Endothelial cell of umbilical vein (primary cell): ENCODE results near the gene TRPT1. TPM values are rescaled to one million over a fixed set of nuclear protein-coding genes. Genes with fewer than 3 reads are reported as not detected.

Experiments used
- BruUV-seq: library from RNA; stranded (reverse); fragments of 400-500 nt; replicated peaks from 2 replicates; lab custom pipeline; 2021; lab: Mats Ljungman, UMichigan
- CTCF ChIA-PET: fragments of 300-600, 350-600 bp; sonication (Branson Sonifier 250); formaldehyde crosslinking; loops from one replicate; lab custom pipeline; 2021; ENCODE audit warnings: antibody characterized with exemption, inconsistent platforms; lab: Charles Lee
- POLR2A ChIA-PET: fragments of 300-600, 350-600 bp; sonication (Branson Sonifier 250); formaldehyde crosslinking; loops from one replicate; lab custom pipeline; 2021; ENCODE audit warnings: antibody characterized with exemption, inconsistent platforms; lab: Charles Lee
- DNase-seq: peaks from one replicate; pipeline ENCODE4 v3.0.0-alpha.2; 2011; ENCODE audit warnings: low read depth, low spot score
- FAIRE-seq: peaks from 2 replicates; lab custom pipeline; 2011; peaks lifted over from hg19 to GRCh38; lab: Jason Lieb, UNC
- H2AFZ ChIP-seq: 2 replicates; pipeline ENCODE4 v1.6.0; 2012; ENCODE audit warnings: low read depth, low read length, control low read depth, inconsistent platforms
- H3K27ac ChIP-seq: 2 replicates; pipeline ENCODE4 v1.5.1; 2011; ENCODE audit warnings: low read depth, mild to moderate bottlenecking, control low read depth, low read length, moderate library complexity; ENCODE audit not compliant: insufficient read depth
- H3K27me3 ChIP-seq, 2 experiments: 2 replicates each; pipeline versions ENCODE4 v1.6.0 to v1.6.1; 2011; ENCODE audit warnings: low read length in 2 of 2, mixed read lengths in 1 of 2; ENCODE audit not compliant: control insufficient read depth in 2 of 2, insufficient read depth in 2 of 2
- H3K36me3 ChIP-seq, 2 experiments: 2 replicates in 1 of 2; 3 replicates in 1 of 2; pipeline ENCODE4 v1.5.1; 2011; ENCODE audit warnings: low read length in 2 of 2, mild to moderate bottlenecking in 1 of 2, moderate library complexity in 1 of 2; ENCODE audit not compliant: control insufficient read depth in 2 of 2, insufficient read depth in 2 of 2; ENCODE audit errors: extremely low read depth in 1 of 2
- H3K4me1 ChIP-seq: 3 replicates; pipeline ENCODE4 v1.5.1; 2011; ENCODE audit warnings: mild to moderate bottlenecking, low read length; ENCODE audit not compliant: control insufficient read depth, insufficient read depth; ENCODE audit errors: extremely low read depth
- H3K4me2 ChIP-seq: 2 replicates; pipeline ENCODE4 v1.6.1; 2011; ENCODE audit warnings: low read length, control low read depth, mixed read lengths; ENCODE audit not compliant: insufficient read depth
- H3K4me3 ChIP-seq, 3 experiments: fragments of 200-600 bp in 1 of 3; sonication (generic), shearing (Covaris generic) in 1 of 3; replicated peaks in 1 of 3; 2 replicates each; pipeline ENCODE4 v1.5.1; 2011 to 2016; ENCODE audit warnings: control low read depth in 3 of 3, low read length in 3 of 3, mild to moderate bottlenecking in 2 of 3, inconsistent platforms in 1 of 3, low read depth in 1 of 3, moderate library complexity in 1 of 3; ENCODE audit not compliant: insufficient read depth in 1 of 3
- H3K79me2 ChIP-seq: 2 replicates; pipeline ENCODE4 v1.6.0; 2012; ENCODE audit warnings: low read length, inconsistent platforms; ENCODE audit not compliant: control insufficient read depth, insufficient read depth
- H3K9ac ChIP-seq: replicated peaks from 2 replicates; pipeline ENCODE3; 2011; ENCODE audit warnings: low read length, control low read depth; ENCODE audit not compliant: insufficient read depth; ENCODE audit errors: extremely low read depth
- H3K9me1 ChIP-seq: replicated peaks from 3 replicates; pipeline ENCODE4 v1.6.0; 2011; ENCODE audit warnings: mild to moderate bottlenecking, low read length; ENCODE audit not compliant: control insufficient read depth, insufficient read depth; ENCODE audit errors: extremely low read depth
- H3K9me3 ChIP-seq: replicated peaks from 2 replicates; pipeline ENCODE4 v1.5.1; 2012; ENCODE audit warnings: low read length, inconsistent platforms; ENCODE audit not compliant: control insufficient read depth, insufficient read depth
- H4K20me1 ChIP-seq: replicated peaks from 2 replicates; pipeline ENCODE3; 2011; ENCODE audit warnings: mild to moderate bottlenecking, low read length; ENCODE audit not compliant: control insufficient read depth, insufficient read depth; ENCODE audit errors: extremely low read depth
- EZH2 ChIP-seq: IDR thresholded peaks from 2 replicates; pipeline ENCODE4 v1.6.1; 2012; ENCODE audit warnings: borderline replicate concordance, low read depth, mild to moderate bottlenecking, moderate library complexity, low read length, inconsistent platforms; ENCODE audit not compliant: severe bottlenecking
- FOS ChIP-seq: IDR thresholded peaks from 2 replicates; pipeline ENCODE4 v1.6.1; 2011; ENCODE audit warnings: mild to moderate bottlenecking, low read length, moderate library complexity, borderline replicate concordance; ENCODE audit not compliant: insufficient read depth
- GATA2 ChIP-seq: IDR thresholded peaks from 2 replicates; pipeline ENCODE4 v1.7.0; 2011; ENCODE audit warnings: low read depth, mild to moderate bottlenecking, moderate library complexity, mixed read lengths, low read length; ENCODE audit not compliant: insufficient read length, insufficient read depth
- JUN ChIP-seq: IDR thresholded peaks from 2 replicates; pipeline ENCODE4 v1.6.1; 2011; ENCODE audit warnings: borderline replicate concordance, low read depth; ENCODE audit not compliant: insufficient read length, insufficient read depth
- MYC ChIP-seq: IDR thresholded peaks from one replicate; pipeline ENCODE4 v1.6.1; 2011; ENCODE audit warnings: mild to moderate bottlenecking, low read depth, low read length
- POLR2A ChIP-seq: IDR thresholded peaks from 2 replicates; pipeline ENCODE4 v1.6.1; 2012; ENCODE audit warnings: low read depth, mild to moderate bottlenecking, control low read depth, low read length
- POLR2AphosphoS5 ChIP-seq: IDR thresholded peaks from 2 replicates; pipeline ENCODE4 v1.6.1; 2012; ENCODE audit warnings: low read depth, mild to moderate bottlenecking, control low read depth, low read length, moderate library complexity; ENCODE audit not compliant: insufficient read depth
- dilution Hi-C: fragments of 300-500 bp; cut with MboI; formaldehyde crosslinking; loops from one replicate; pipeline ENCODE4 v1.15.0; 2019; ENCODE audit warnings: low sequenced_read_pairs; ENCODE audit not compliant: extremely low pct_ligation_motif_present
- intact Hi-C: fragments of 100-400 bp; cut with micrococcal nuclease; formaldehyde crosslinking; loops from one replicate; pipeline ENCODE4 v1.10.0; 2022
- polyA plus RNA-seq, 4 experiments: library from polyadenylated mRNA; depleted of rRNA in 3 of 4; stranded (reverse) in 3 of 4; unstranded in 1 of 4; fragments of >200 nt; gene quantifications; 2 replicates each; pipeline versions ENCODE4 v1.2.1 to v1.2.3, GENCODE V29; 2011 to 2012; ENCODE audit warnings: missing spikeins in 1 of 4
- total RNA-seq: library from RNA; stranded (reverse); gene quantifications from 2 replicates; pipeline ENCODE4 v1.2.3, GENCODE V29; 2021
- TF ChIP-seq, protein P1 (sequence below), 2 donors: IDR thresholded peaks; 1 replicate in 1 of 2; 2 replicates in 1 of 2; pipeline ENCODE4 v1.5.1; 2011; ENCODE audit warnings: low read length in 2 of 2, mild to moderate bottlenecking in 2 of 2, moderate library complexity in 2 of 2, control low read depth in 1 of 2, inconsistent platforms in 1 of 2, low read depth in 1 of 2; ENCODE audit not compliant: insufficient read depth in 1 of 2; ENCODE audit errors: extremely low read depth in 1 of 2
- TF ChIP-seq, protein P2 (sequence below): IDR thresholded peaks from 2 replicates; pipeline ENCODE4 v1.6.1; 2011; ENCODE audit not compliant: insufficient read depth, insufficient read length

Gene TRPT1
- total and polyA plus RNA-seq, 2 donors (not counting 3 experiments of a cell fraction or from before 2014, with no cell fraction given), result 26.2 to 56.6 TPM

GRCh38 chr11:64178203-64178602 lies 47.8 kb downstream of the TRPT1 start:
- BruUV-seq, result no TSS peak
- Histone ChIP-seq H3K27ac (no peak overlapping the region), H3K4me1 (peaks cover 9% of the 10 kb centered on the region), H3K9ac (no peak overlapping the region), H3K79me2 (peaks cover 1% of the 10 kb centered on the region), H4K20me1 (no peaks in the 10 kb centered on the region), H3K9me3 (no peaks in the 10 kb centered on the region), H3K36me3 (no peaks in the 10 kb centered on the region), H2AFZ (no peak overlapping the region), H3K4me2 (no peak overlapping the region), H3K4me3 (no peak overlapping the region), H3K9me1 (no peaks in the 10 kb centered on the region), H3K27me3 (no peaks in the 10 kb centered on the region)
- TF ChIP-seq EZH2, result no peak
- no peak for TF ChIP-seq MYC
- TF ChIP-seq, protein P1, sequence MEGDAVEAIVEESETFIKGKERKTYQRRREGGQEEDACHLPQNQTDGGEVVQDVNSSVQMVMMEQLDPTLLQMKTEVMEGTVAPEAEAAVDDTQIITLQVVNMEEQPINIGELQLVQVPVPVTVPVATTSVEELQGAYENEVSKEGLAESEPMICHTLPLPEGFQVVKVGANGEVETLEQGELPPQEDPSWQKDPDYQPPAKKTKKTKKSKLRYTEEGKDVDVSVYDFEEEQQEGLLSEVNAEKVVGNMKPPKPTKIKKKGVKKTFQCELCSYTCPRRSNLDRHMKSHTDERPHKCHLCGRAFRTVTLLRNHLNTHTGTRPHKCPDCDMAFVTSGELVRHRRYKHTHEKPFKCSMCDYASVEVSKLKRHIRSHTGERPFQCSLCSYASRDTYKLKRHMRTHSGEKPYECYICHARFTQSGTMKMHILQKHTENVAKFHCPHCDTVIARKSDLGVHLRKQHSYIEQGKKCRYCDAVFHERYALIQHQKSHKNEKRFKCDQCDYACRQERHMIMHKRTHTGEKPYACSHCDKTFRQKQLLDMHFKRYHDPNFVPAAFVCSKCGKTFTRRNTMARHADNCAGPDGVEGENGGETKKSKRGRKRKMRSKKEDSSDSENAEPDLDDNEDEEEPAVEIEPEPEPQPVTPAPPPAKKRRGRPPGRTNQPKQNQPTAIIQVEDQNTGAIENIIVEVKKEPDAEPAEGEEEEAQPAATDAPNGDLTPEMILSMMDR (IDR thresholded peaks at IDR 0.05; ENCODE audit: extremely low read depth in 1 of 2, insufficient read depth in 1 of 2, low read depth in 1 of 2, low read length in 2 of 2), result no peak
- no peak for TF ChIP-seq POLR2A
- no peak for TF ChIP-seq GATA2
- no peak for TF ChIP-seq JUN
- TF ChIP-seq FOS, result no peak
- no peak for TF ChIP-seq POLR2AphosphoS5
- TF ChIP-seq, protein P2, sequence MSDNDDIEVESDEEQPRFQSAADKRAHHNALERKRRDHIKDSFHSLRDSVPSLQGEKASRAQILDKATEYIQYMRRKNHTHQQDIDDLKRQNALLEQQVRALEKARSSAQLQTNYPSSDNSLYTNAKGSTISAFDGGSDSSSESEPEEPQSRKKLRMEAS, result no peak
- POLR2A ChIA-PET, result no interaction called here
- dilution Hi-C loops, result no loop called here
- FAIRE-seq (no peak), DNase-seq (no peak)
- intact Hi-C loops, result no loop called here
- CTCF ChIA-PET, result no interaction called here
